Tibial nerve (tissue), 4 donors: ENCODE data around the gene CCDC87. TPM values are rescaled to one million over a fixed set of nuclear protein-coding genes. Genes with fewer than 3 reads are reported as not detected.
"Not testable (repeated sequence)": the region's sequence is repeated elsewhere in the genome, so short reads cannot be mapped to it uniquely, and the experiment has no call there.

ENCODE experiments used
- DNase-seq, 2 donors: peaks; one replicate each; pipeline ENCODE4 v3.0.0-alpha.2; 2019; ENCODE audit warnings: low spot score in 2 of 2
- H3K27ac ChIP-seq, 4 donors: fragments of 200-600 bp; sonication (generic) in 3 of 4; one replicate each; pipeline ENCODE4 v1.5.1; 2017 to 2019; ENCODE audit warnings: mild to moderate bottlenecking in 1 of 4
- H3K27me3 ChIP-seq, 2 donors: fragments of 200-600 bp; sonication (generic) in 1 of 2; one replicate each; pipeline versions ENCODE4 v1.5.1 to v1.6.0; 2017 to 2019
- H3K36me3 ChIP-seq, 3 donors: fragments of 200-600 bp; sonication (generic); one replicate each; pipeline ENCODE4 v1.5.1; 2018 to 2019
- H3K4me1 ChIP-seq, 4 donors: fragments of 200-600 bp; sonication (generic) in 3 of 4; one replicate each; pipeline ENCODE4 v1.5.1; 2017 to 2019
- H3K4me3 ChIP-seq, 4 donors: fragments of 200-600 bp; sonication (generic) in 3 of 4; one replicate each; pipeline ENCODE4 v1.5.1; 2017 to 2019; ENCODE audit warnings: mild to moderate bottlenecking in 1 of 4, moderate library complexity in 1 of 4
- H3K9me3 ChIP-seq, 4 donors: fragments of 200-600 bp; sonication (generic) in 3 of 4; one replicate each; pipeline ENCODE4 v1.5.1; 2017 to 2019
- CTCF ChIP-seq, 5 experiments: fragments of 200-600 bp in 3 of 5; fragments of 450-650 bp in 2 of 5; sonication (generic) in 3 of 5; IDR thresholded peaks; one replicate each; pipeline ENCODE4 v1.5.1; 2016 to 2019; ENCODE audit warnings: antibody characterized with exemption in 5 of 5, mild to moderate bottlenecking in 3 of 5, moderate library complexity in 2 of 5
- EP300 ChIP-seq, 2 donors: sonication (generic); formaldehyde crosslinking; IDR thresholded peaks; one replicate each; pipeline ENCODE4 v1.6.1; 2017; ENCODE audit warnings: antibody characterized with exemption in 2 of 2, mild to moderate bottlenecking in 1 of 2
- POLR2A ChIP-seq, 2 donors: fragments of 450-650 bp; IDR thresholded peaks; one replicate each; pipeline ENCODE4 v1.6.1; 2017; ENCODE audit warnings: antibody characterized with exemption in 2 of 2, mild to moderate bottlenecking in 2 of 2, moderate library complexity in 2 of 2
- WGBS, 2 donors: methylation state at CpG; one replicate each; pipeline ENCODE4 v1.1.5; 2018; 5-methylcytosine and 5-hydroxymethylcytosine counted together
- total RNA-seq, 4 donors: library from RNA; depleted of rRNA; stranded (reverse); fragments of >200 nt; gene quantifications; one replicate each; pipeline ENCODE4 v1.1.0, GENCODE V29; 2016

CCDC87 gene
- total RNA-seq, 4 donors from 2014 or later = 0.21 to 1.1 (median 0.30) TPM; not detected in 1

GRCh38 chr11:66545701-66546367, 47.0 kb downstream of the CCDC87 start, which contains the start of gene ZDHHC24:
TSS of gene ZDHHC24 (minus strand) at chr11:66546048. CDS start at chr11:66546003, 45 bp downstream.
- Histone ChIP-seq H3K27me3 (no peaks in the 10 kb centered on the region), H3K27ac (peak within 1 kb of the TSS; percentile 27 to 81 (median 72)), H3K4me3 (peak within 1 kb of the TSS; percentile 65 to 98 (median 72)), H3K36me3 (peaks cover 0 to 28% (median 0%) of the 10 kb centered on the region in 3 donors), H3K4me1 (peaks cover 4 to 56% (median 24%) of the 10 kb centered on the region in 4 donors), H3K9me3 (no peaks in the 10 kb centered on the region)
- 0% methylated on average over 33 to 61 of the region's 71 CpGs for WGBS, 2 donors
- peak; percentile 94 to 95 for DNase-seq
- TF ChIP-seq EP300 (IDR thresholded peaks at IDR 0.05) (peak; percentile 72 to 78), POLR2A (IDR thresholded peaks at IDR 0.05) (peak in 1 of 2 donors; percentile 35), CTCF (IDR thresholded peaks at IDR 0.05) (peak in 1 of 5 experiments; percentile 20)

GRCh38 chr11:66544952-66545351, 47.9 kb downstream of the CCDC87 start:
- H3K9me3 ChIP-seq, DNase-seq, H3K27ac ChIP-seq, H3K27me3 ChIP-seq: not testable (repeated sequence)
- Histone ChIP-seq H3K36me3 (peaks cover 0 to 34% (median 0%) of the 10 kb centered on the region in 3 donors), H3K4me3 (peak overlapping the region in 3 of 4 donors; percentile 65 to 98 (median 70)), H3K4me1 (peaks cover 4 to 56% (median 24%) of the 10 kb centered on the region in 4 donors)
- 67 to 71% methylated on average over 14 of the region's 14 CpGs for WGBS, 2 donors

GRCh38 chr11:66543263-66544107, 49.4 kb downstream of the CCDC87 start:
- Histone ChIP-seq H3K4me1 (peaks cover 4 to 56% (median 24%) of the 10 kb centered on the region in 4 donors), H3K36me3 (peaks cover 0 to 49% (median 0%) of the 10 kb centered on the region in 3 donors), H3K27me3 (no peaks in the 10 kb centered on the region), H3K27ac (peak overlapping the region in 2 of 4 donors; percentile 35 to 52), H3K4me3 (no peak overlapping the region), H3K9me3 (no peaks in the 10 kb centered on the region)
- TF ChIP-seq CTCF (IDR thresholded peaks at IDR 0.05) (peak in 3 of 5 experiments; percentile 14 to 38 (median 26)), POLR2A (IDR thresholded peaks at IDR 0.05) (no peak)
- 33 to 37% methylated on average over 11 to 23 of the region's 26 CpGs for WGBS, 2 donors
- no peak for DNase-seq

- Histone ChIP-seq H3K4me1 (peaks cover 4 to 47% (median 24%) of the 10 kb centered on the region in 4 donors), H3K4me3 (no peak overlapping the region), H3K27ac (no peak overlapping the region), H3K36me3 (peaks cover 0 to 58% (median 0%) of the 10 kb centered on the region in 3 donors), H3K9me3 (no peaks in the 10 kb centered on the region), H3K27me3 (no peaks in the 10 kb centered on the region)
- whole genome bisulfite sequencing, 2 donors = 85 to 86% methylated on average over 10 of the region's 10 CpGs
- TF ChIP-seq POLR2A (IDR thresholded peaks at IDR 0.05) = no peak
- TF ChIP-seq CTCF (IDR thresholded peaks at IDR 0.05) = no peak
- no peak for TF ChIP-seq EP300 (IDR thresholded peaks at IDR 0.05)
- no peak for DNase-seq
Measured at GRCh38 chr11:66542362-66542761, 50.5 kb downstream of the CCDC87 start.

GRCh38 chr11:66541892-66542291, 51.0 kb downstream of the CCDC87 start:
- Histone ChIP-seq H3K4me3 (no peak overlapping the region), H3K36me3 (peaks cover 0 to 63% (median 0%) of the 10 kb centered on the region in 3 donors), H3K4me1 (peaks cover 4 to 43% (median 22%) of the 10 kb centered on the region in 4 donors), H3K27me3 (no peaks in the 10 kb centered on the region), H3K27ac (no peak overlapping the region), H3K9me3 (no peaks in the 10 kb centered on the region)
- TF ChIP-seq EP300 (IDR thresholded peaks at IDR 0.05) (no peak), CTCF (IDR thresholded peaks at IDR 0.05) (no peak), POLR2A (IDR thresholded peaks at IDR 0.05) (no peak)
- 80 to 85% methylated on average over 4 of the region's 4 CpGs for WGBS, 2 donors
- no peak for DNase-seq

GRCh38 chr11:66540598-66540997, 52.3 kb downstream of the CCDC87 start:
- H3K27ac ChIP-seq, H3K9me3 ChIP-seq, DNase-seq, H3K27me3 ChIP-seq, H3K4me3 ChIP-seq: not testable (repeated sequence)
- peaks cover 0 to 76% (median 0%) of the 10 kb centered on the region in 3 donors for H3K36me3 ChIP-seq
- WGBS, 2 donors = 86 to 92% methylated on average over 8 of the region's 8 CpGs
- H3K4me1 ChIP-seq = peaks cover 4 to 35% (median 15%) of the 10 kb centered on the region in 4 donors
